Measurements from ENCODE around the gene APEH. TPM values are rescaled to one million over a fixed set of nuclear protein-coding genes. Genes with fewer than 3 reads are reported as not detected.

The APEH gene
- total RNA-seq, 1 experiment from 2014 or later: 273 TPM

GRCh38 chr3:49712631-49713317 lies 38.6 kb downstream of the APEH start (continued):
- TF ChIP-seq ZBTB43 (CRISPR knock-in tag; IDR thresholded peaks at IDR 0.05) (no peak), ATF6 (CRISPR knock-in tag; IDR thresholded peaks at IDR 0.05) (no peak), USF2 (CRISPR knock-in tag; IDR thresholded peaks at IDR 0.05) (no peak), ZNF232 (CRISPR knock-in tag; IDR thresholded peaks at IDR 0.05) (no peak), IRF2 (CRISPR knock-in tag; IDR thresholded peaks at IDR 0.05; ENCODE audit: borderline replicate concordance, low read depth) (no peak), ZNF512 (CRISPR knock-in tag; IDR thresholded peaks at IDR 0.05; ENCODE audit: borderline replicate concordance) (no peak)

GRCh38 chr3:49713336-49714105 lies 39.4 kb downstream of the APEH start:
- ChIA-PET POLR2A (no interaction called here), CTCF (interaction anchor here (1.0 to 3.3 kb wide), 3 partner anchors 11 to 174 kb away, joined by 3 to 49 read pairs (median 6); no protein-coding TSS in a partner anchor)
- Mint-ChIP-seq H3K27ac (no peak overlapping the region), H3K27me3 (ENCODE audit: low read depth) (no peaks in the 10 kb centered on the region), H3K36me3 (no peaks in the 10 kb centered on the region; the same call in 1 of the 2 replicates), H3K9me3 (no peaks in the 10 kb centered on the region), H3K4me3 (no peak overlapping the region), H3K4me1 (peaks cover 2% of the 10 kb centered on the region)
- ATAC-seq (no peak), DNase-seq (ENCODE audit: low spot score) (no peak)
- TF ChIP-seq NR1H2 (CRISPR knock-in tag; IDR thresholded peaks at IDR 0.05): no peak
- TF ChIP-seq RELA (CRISPR knock-in tag; IDR thresholded peaks at IDR 0.05; ENCODE audit: borderline replicate concordance): no peak
- no peak for TF ChIP-seq MLX (CRISPR knock-in tag; IDR thresholded peaks at IDR 0.05)
- TF ChIP-seq FOXJ3 (CRISPR knock-in tag; IDR thresholded peaks at IDR 0.05; ENCODE audit: borderline replicate concordance): no peak
- TF ChIP-seq HMGA2 (CRISPR knock-in tag; IDR thresholded peaks at IDR 0.05): no peak
- TF ChIP-seq ZNF423 (CRISPR knock-in tag; IDR thresholded peaks at IDR 0.05): no peak
- TF ChIP-seq TCF7 (CRISPR knock-in tag; IDR thresholded peaks at IDR 0.05; ENCODE audit: low read depth): no peak
- TF ChIP-seq FOXP1 (CRISPR knock-in tag; IDR thresholded peaks at IDR 0.05; ENCODE audit: borderline replicate concordance): no peak
- no peak for TF ChIP-seq NR3C1 (CRISPR knock-in tag; conservative IDR thresholded peaks at IDR 0.05; ENCODE audit: low read depth)
- no peak for TF ChIP-seq PRDM15 (CRISPR knock-in tag; IDR thresholded peaks at IDR 0.05)
- no peak for TF ChIP-seq CREM (CRISPR knock-in tag; IDR thresholded peaks at IDR 0.05)
